BJ (cell line): ENCODE results near the gene DNM3. TPM values are rescaled to one million over a fixed set of nuclear protein-coding genes. Genes with fewer than 3 reads are reported as not detected.

Experiments
- CTCF ChIA-PET: fragments of 350-600 bp; formaldehyde crosslinking; extraction: SDS; loops from one replicate; lab custom pipeline; 2021; ENCODE audit warnings: antibody characterized with exemption, inconsistent platforms; lab: Yijun Ruan, JAX
- POLR2A ChIA-PET: fragments of 300-600 bp; sonication (Branson Sonifier 250); formaldehyde crosslinking; extraction: SDS; loops from one replicate; lab custom pipeline; 2021; ENCODE audit warnings: antibody characterized with exemption; lab: Charles Lee
- DNase-seq: peaks from one replicate; pipeline ENCODE4 v3.0.0-alpha.2; 2011; ENCODE audit warnings: low read depth
- H3K27me3 ChIP-seq: 2 replicates; pipeline ENCODE4 v1.6.0; 2011; ENCODE audit warnings: low read length; ENCODE audit not compliant: control insufficient read depth, insufficient read depth
- H3K36me3 ChIP-seq: 2 replicates; pipeline ENCODE4 v1.5.1; 2011; ENCODE audit warnings: low read length; ENCODE audit not compliant: control insufficient read depth, insufficient read depth
- H3K4me3 ChIP-seq: 2 replicates; pipeline ENCODE4 v1.5.1; 2011; ENCODE audit warnings: low read depth, mild to moderate bottlenecking, control low read depth, low read length
- CTCF ChIP-seq: IDR thresholded peaks from 2 replicates; pipeline ENCODE4 v1.5.1; 2011; ENCODE audit warnings: low read depth, mild to moderate bottlenecking, control low read depth, inconsistent platforms, low read length, moderate library complexity; ENCODE audit not compliant: insufficient read depth
- polyA plus RNA-seq: library from polyadenylated mRNA; depleted of rRNA; stranded (reverse); fragments of >200 nt; gene quantifications from 2 replicates; pipeline ENCODE4 v1.2.3, GENCODE V29; 2011

The DNM3 gene
- polyA plus RNA-seq, 1 experiment = 0.26 TPM

- POLR2A ChIA-PET = no interaction called here
- Histone ChIP-seq H3K36me3 (no peaks in the 10 kb centered on the region), H3K4me3 (no peak overlapping the region), H3K27me3 (no peaks in the 10 kb centered on the region)
- DNase-seq = no peak
- CTCF ChIA-PET = no interaction called here
- no peak for TF ChIP-seq CTCF
Measured at GRCh38 chr1:171935086-171935485, 93.8 kb downstream of the DNM3 start.

GRCh38 chr1:171935664-171936063 is 94.4 kb downstream of the DNM3 start:
- no peaks in the 10 kb centered on the region for H3K27me3 ChIP-seq
- ChIA-PET CTCF (no interaction called here), POLR2A (no interaction called here)
- no peak overlapping the region for H3K4me3 ChIP-seq
- DNase-seq = no peak
- no peaks in the 10 kb centered on the region for H3K36me3 ChIP-seq
- TF ChIP-seq CTCF = no peak

GRCh38 chr1:171937938-171938337 is 96.6 kb downstream of the DNM3 start:
- DNase-seq = no peak
- ChIA-PET CTCF (interaction anchor here (0.7 kb wide), 2 partner anchors 28 to 98 kb away, joined by 3 to 5 read pairs; no protein-coding TSS in a partner anchor), POLR2A (no interaction called here)

GRCh38 chr1:171939740-171940139 is 98.4 kb downstream of the DNM3 start:
- ChIA-PET POLR2A (no interaction called here), CTCF (no interaction called here)

More at GRCh38 chr1:171937938-171938337, 96.6 kb downstream of the DNM3 start:
- no peak for TF ChIP-seq CTCF
- Histone ChIP-seq H3K27me3 (no peaks in the 10 kb centered on the region), H3K4me3 (no peak overlapping the region), H3K36me3 (no peaks in the 10 kb centered on the region)

GRCh38 chr1:171940368-171940767 is 99.1 kb downstream of the DNM3 start:
- H3K36me3 ChIP-seq = no peaks in the 10 kb centered on the region
- DNase-seq = peak; percentile 58
- H3K4me3 ChIP-seq = no peak overlapping the region
- CTCF ChIA-PET = no interaction called here
- no peaks in the 10 kb centered on the region for H3K27me3 ChIP-seq
- POLR2A ChIA-PET = no interaction called here
- no peak for TF ChIP-seq CTCF

More at GRCh38 chr1:171939740-171940139, 98.4 kb downstream of the DNM3 start:
- DNase-seq = no peak
- Histone ChIP-seq H3K4me3 (no peak overlapping the region), H3K27me3 (no peaks in the 10 kb centered on the region), H3K36me3 (no peaks in the 10 kb centered on the region)
- TF ChIP-seq CTCF = no peak
